Fibroblast of mammary gland (primary cell): ENCODE measurements around the gene PLOD1.

Source experiments
- DNase-seq: peaks from one replicate; pipeline ENCODE4 v3.0.0-alpha.2; 2010; ENCODE audit warnings: low read depth
- H3K4me3 ChIP-seq: 2 replicates; pipeline ENCODE4 v1.5.1; 2011; ENCODE audit warnings: low read depth, mild to moderate bottlenecking, low read length, moderate library complexity; ENCODE audit not compliant: control insufficient read depth
- CTCF ChIP-seq: conservative IDR thresholded peaks from 2 replicates; pipeline ENCODE4 v1.5.1; 2011; ENCODE audit warnings: low read depth, low read length, inconsistent platforms; ENCODE audit not compliant: control insufficient read depth, insufficient read depth

Gene PLOD1

GRCh38 chr1:11979028-11979850 lies 44.7 kb downstream of the PLOD1 start:
- TF ChIP-seq CTCF, result no peak

DNA sequence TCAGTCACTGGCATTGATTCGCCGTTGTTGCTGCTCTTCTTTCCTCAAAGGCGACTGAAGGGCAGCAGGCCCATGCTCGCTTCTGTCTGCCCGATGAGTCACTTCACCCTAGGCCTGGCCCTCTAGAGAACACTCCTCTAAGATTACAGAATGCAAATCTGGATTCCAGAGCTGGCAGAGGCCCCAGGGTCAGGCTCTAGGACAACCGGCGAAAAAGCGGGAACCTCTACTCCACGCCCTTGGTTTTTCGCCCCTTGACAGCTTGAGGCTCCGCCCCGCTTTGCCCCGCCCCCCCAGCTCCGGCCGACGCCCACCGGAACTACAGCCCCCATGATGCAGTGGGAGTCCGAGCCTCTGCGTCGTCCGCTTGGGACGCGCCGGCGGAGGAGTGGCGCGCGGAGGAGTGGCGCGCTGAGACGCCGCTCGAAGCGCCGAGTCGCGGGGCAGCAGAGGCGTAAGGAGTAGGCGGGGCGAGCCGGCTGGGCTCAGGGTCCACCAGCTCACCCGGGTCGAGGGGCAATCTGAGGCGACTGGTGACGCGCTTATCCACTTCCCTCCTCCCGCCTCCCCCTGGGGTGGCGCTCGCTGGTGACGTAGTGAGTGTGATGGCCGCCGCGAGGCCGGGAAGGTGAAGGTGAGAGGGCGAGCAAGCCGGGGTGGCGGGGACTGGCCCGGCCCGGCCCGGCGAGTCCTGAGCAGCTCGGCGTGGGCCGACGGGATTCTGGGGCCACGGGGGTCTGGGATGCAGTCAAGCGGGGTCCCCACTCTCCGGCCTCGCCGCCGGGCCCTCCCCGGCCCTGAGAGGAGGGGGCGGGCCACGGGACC lies 45.5 kb downstream of the PLOD1 start, which contains the start of gene MFN2:
Gene MFN2, plus strand, starts transcription at position 594 of the 825 bp plus-strand sequence. CDS start 8,725 bp downstream, outside the sequence.
- DNase-seq, result peak; percentile 97
- H3K4me3 ChIP-seq, result peak within 1 kb of the TSS; percentile 78
- TF ChIP-seq CTCF, result no peak

More at GRCh38 chr1:11979028-11979850, 44.7 kb downstream of the PLOD1 start:
- DNase-seq, result no peak
- peak overlapping the region; percentile 78 for H3K4me3 ChIP-seq

DNA sequence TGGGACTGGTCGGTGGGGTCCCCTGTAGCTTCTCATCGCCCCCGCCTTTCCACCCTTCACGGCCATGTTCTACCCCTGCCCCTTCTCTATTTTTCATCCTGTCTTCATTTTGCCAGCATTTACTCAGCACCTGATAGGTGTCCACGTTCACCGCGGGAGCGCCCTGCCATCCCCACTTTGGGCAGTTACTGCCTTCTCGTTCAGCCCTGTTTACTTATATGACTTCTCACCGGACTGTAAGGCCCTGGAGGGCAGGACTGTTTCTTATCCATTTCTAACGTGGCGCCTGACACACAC lies 46.1 kb downstream of the PLOD1 start:
- TF ChIP-seq CTCF, result no peak
- no peak for DNase-seq

GRCh38 chr1:11981378-11982009 lies 47.0 kb downstream of the PLOD1 start:
- peak; percentile 14 for DNase-seq

More for the DNA sequence above, 46.1 kb downstream of the PLOD1 start:
- peak overlapping the region; percentile 78 for H3K4me3 ChIP-seq

DNA sequence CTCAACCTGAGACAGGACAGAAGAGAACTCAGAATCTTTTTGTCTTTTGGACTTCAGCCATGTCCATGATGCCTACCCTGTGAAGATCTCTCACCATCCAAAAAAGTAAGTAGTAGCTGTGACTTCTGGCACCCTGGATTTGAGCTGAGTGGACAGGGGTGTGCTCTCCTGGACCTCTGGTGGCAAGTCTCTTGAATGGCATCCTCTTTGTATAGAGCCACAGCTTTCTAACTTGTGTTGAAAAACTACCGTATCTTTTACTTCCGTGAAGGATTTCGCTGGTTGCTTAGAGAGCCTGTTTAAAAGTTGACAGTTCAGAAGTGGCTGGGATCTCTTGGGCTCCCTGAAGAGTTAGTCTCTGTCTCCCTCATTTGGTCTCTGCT lies 47.5 kb downstream of the PLOD1 start:
- TF ChIP-seq CTCF, result peak; percentile 37
- DNase-seq, result peak; percentile 42
- no peak overlapping the region for H3K4me3 ChIP-seq

More at GRCh38 chr1:11981378-11982009, 47.0 kb downstream of the PLOD1 start:
- peak overlapping the region; percentile 78 for H3K4me3 ChIP-seq
- TF ChIP-seq CTCF, result no peak

GRCh38 chr1:11984121-11984520 lies 49.6 kb downstream of the PLOD1 start:
- no peak for DNase-seq
- TF ChIP-seq CTCF, result no peak
- H3K4me3 ChIP-seq, result no peak overlapping the region
